Measurements from ENCODE around the gene RBM19.

Gene RBM19

GRCh38 chr12:113786107-113786506 lies 180.0 kb downstream of the RBM19 start:
- H3K4me3 ChIP-seq (replicated peaks; ENCODE audit: insufficient read depth, low read length) = no peak overlapping the region
- TF ChIP-seq POLR2AphosphoS5 (IDR thresholded peaks at IDR 0.05; ENCODE audit: low read depth) (no peak), SPI1 (IDR thresholded peaks at IDR 0.05; ENCODE audit: borderline replicate concordance, low read depth) (no peak), CTCF (IDR thresholded peaks at IDR 0.05; ENCODE audit: insufficient read depth, low read length) (no peak), REST (IDR thresholded peaks at IDR 0.05; ENCODE audit: insufficient replicate concordance, low read depth) (no peak), GABPA (IDR thresholded peaks at IDR 0.05; ENCODE audit: low read depth) (no peak)
- H3K27me3 ChIP-seq (ENCODE audit: insufficient read depth, poor library complexity, severe bottlenecking) = no peaks in the 10 kb centered on the region
- DNase-seq (ENCODE audit: low read depth in 1 of 2, low spot score in 1 of 2) = no peak
- no peak overlapping the region for H3K27ac ChIP-seq (replicated peaks)

- TF ChIP-seq GABPA (IDR thresholded peaks at IDR 0.05; ENCODE audit: low read depth) = no peak
- no peak for TF ChIP-seq REST (IDR thresholded peaks at IDR 0.05; ENCODE audit: insufficient replicate concordance, low read depth)
- no peak for TF ChIP-seq CTCF (IDR thresholded peaks at IDR 0.05; ENCODE audit: insufficient read depth, low read length)
- Histone ChIP-seq H3K4me3 (replicated peaks; ENCODE audit: insufficient read depth, low read length) (no peak overlapping the region), H3K27me3 (ENCODE audit: insufficient read depth, poor library complexity, severe bottlenecking) (no peaks in the 10 kb centered on the region), H3K27ac (replicated peaks) (no peak overlapping the region)
- DNase-seq (ENCODE audit: low read depth in 1 of 2, low spot score in 1 of 2) = no peak
These were observed 182.3 kb downstream of the RBM19 start for GRCh38 chr12:113783811-113784210.

GRCh38 chr12:113782873-113783272 lies 183.3 kb downstream of the RBM19 start:
- DNase-seq (ENCODE audit: low read depth in 1 of 2, low spot score in 1 of 2) = no peak
- H3K27me3 ChIP-seq (ENCODE audit: insufficient read depth, poor library complexity, severe bottlenecking) = no peaks in the 10 kb centered on the region
- no peak overlapping the region for H3K27ac ChIP-seq (replicated peaks)
- TF ChIP-seq GABPA (IDR thresholded peaks at IDR 0.05; ENCODE audit: low read depth) (no peak), SPI1 (IDR thresholded peaks at IDR 0.05; ENCODE audit: borderline replicate concordance, low read depth) (no peak), REST (IDR thresholded peaks at IDR 0.05; ENCODE audit: insufficient replicate concordance, low read depth) (no peak), CTCF (IDR thresholded peaks at IDR 0.05; ENCODE audit: insufficient read depth, low read length) (no peak)
- H3K4me3 ChIP-seq (replicated peaks; ENCODE audit: insufficient read depth, low read length) = no peak overlapping the region

All from HL-60 (cell line).